HEK293 (cell line): ENCODE data around the gene PITPNC1.

Experiments
- CTCF ChIA-PET: fragments of 350-600 bp; formaldehyde crosslinking; extraction: SDS; loops from one replicate; lab custom pipeline; 2021; ENCODE audit warnings: antibody characterized with exemption; lab: Yijun Ruan, JAX
- POLR2A ChIA-PET: fragments of 300-600 bp; formaldehyde crosslinking; extraction: SDS; loops from one replicate; lab custom pipeline; 2020; ENCODE audit warnings: antibody characterized with exemption, inconsistent platforms; lab: Yijun Ruan, JAX
- H3K27ac ChIP-seq: fragments of 200-500 bp; sonication (Bioruptor generic); 2 replicates; pipeline ENCODE4 v1.5.1; 2014; ENCODE audit warnings: low read depth, low read length, control low read depth, inconsistent platforms; ENCODE audit errors: extremely low read depth
- H3K36me3 ChIP-seq, 2 experiments: fragments of 200-500 bp in 1 of 2; sonication (Bioruptor generic) in 1 of 2; 1 replicate in 1 of 2; 2 replicates in 1 of 2; pipeline ENCODE4 v1.5.1; 2014 to 2017; ENCODE audit warnings: inconsistent platforms in 2 of 2, low read length in 2 of 2; ENCODE audit not compliant: control insufficient read depth in 2 of 2, insufficient read depth in 1 of 2
- H3K4me1 ChIP-seq: fragments of 200-500 bp; sonication (Bioruptor generic); 2 replicates; pipeline ENCODE4 v1.5.1; 2014; ENCODE audit warnings: mild to moderate bottlenecking, low read length, inconsistent platforms; ENCODE audit not compliant: control insufficient read depth, insufficient read depth
- H3K4me3 ChIP-seq: 2 replicates; pipeline ENCODE4 v1.5.1; 2011; ENCODE audit warnings: low read depth, mild to moderate bottlenecking, control low read depth, low read length, moderate library complexity
- H3K9me3 ChIP-seq: fragments of 200-500 bp; sonication (Bioruptor generic); 2 replicates; pipeline ENCODE4 v1.5.1; 2014; ENCODE audit warnings: low read depth, low read length, inconsistent platforms; ENCODE audit not compliant: control insufficient read depth, insufficient read depth
- KLF17 ChIP-seq: fragments of 450-650 bp; formaldehyde crosslinking; IDR thresholded peaks from 2 replicates; pipeline ENCODE4 v1.5.1; 2016; ENCODE audit warnings: missing biosample characterization, missing genetic modification characterization
- KLF8 ChIP-seq: fragments of 450-650 bp; formaldehyde crosslinking; IDR thresholded peaks from 2 replicates; pipeline ENCODE4 v1.5.1; 2016; ENCODE audit warnings: missing biosample characterization, missing genetic modification characterization
- MZF1 ChIP-seq: fragments of 450-650 bp; formaldehyde crosslinking; IDR thresholded peaks from 2 replicates; pipeline ENCODE4 v1.5.1; 2017; ENCODE audit warnings: missing biosample characterization, missing genetic modification characterization, borderline replicate concordance
- PRDM10 ChIP-seq: fragments of 450-650 bp; formaldehyde crosslinking; IDR thresholded peaks from 2 replicates; pipeline ENCODE4 v1.5.1; 2016; ENCODE audit warnings: missing biosample characterization, missing genetic modification characterization
- ZFP3 ChIP-seq: fragments of 450-650 bp; formaldehyde crosslinking; IDR thresholded peaks from 2 replicates; pipeline ENCODE4 v1.5.1; 2016; ENCODE audit warnings: low read depth, missing biosample characterization, missing genetic modification characterization
- ZFP37 ChIP-seq: fragments of 450-650 bp; formaldehyde crosslinking; IDR thresholded peaks from 2 replicates; pipeline ENCODE4 v1.5.1; 2016; ENCODE audit warnings: missing biosample characterization, missing genetic modification characterization
- ZNF133 ChIP-seq: fragments of 450-650 bp; formaldehyde crosslinking; IDR thresholded peaks from 2 replicates; pipeline ENCODE4 v1.5.1; 2016; ENCODE audit warnings: missing biosample characterization, missing genetic modification characterization
- ZNF366 ChIP-seq: fragments of 450-650 bp; formaldehyde crosslinking; conservative IDR thresholded peaks from 2 replicates; pipeline ENCODE4 v1.5.1; 2016; ENCODE audit warnings: missing biosample characterization, missing genetic modification characterization
- ZNF391 ChIP-seq: fragments of 450-650 bp; formaldehyde crosslinking; IDR thresholded peaks from 2 replicates; pipeline ENCODE4 v1.5.1; 2016; ENCODE audit warnings: low read depth, missing biosample characterization, missing genetic modification characterization, borderline replicate concordance
- ZNF600 ChIP-seq: fragments of 450-650 bp; formaldehyde crosslinking; IDR thresholded peaks from 2 replicates; pipeline ENCODE4 v1.5.1; 2016; ENCODE audit warnings: missing biosample characterization, missing genetic modification characterization
- ZNF626 ChIP-seq: fragments of 450-650 bp; sonication (Bioruptor Pico); formaldehyde crosslinking; IDR thresholded peaks from 2 replicates; pipeline ENCODE4 v1.5.1; 2018; ENCODE audit warnings: missing biosample characterization, missing genetic modification characterization, inconsistent platforms
- ZNF76 ChIP-seq: fragments of 450-650 bp; formaldehyde crosslinking; IDR thresholded peaks from 2 replicates; pipeline ENCODE4; 2016; ENCODE audit warnings: low read depth, missing biosample characterization, missing genetic modification characterization, borderline replicate concordance
- ZNF830 ChIP-seq: fragments of 450-650 bp; IDR thresholded peaks from 2 replicates; pipeline ENCODE4 v1.5.0; 2018; ENCODE audit warnings: missing biosample characterization, missing genetic modification characterization, low read depth, mild to moderate bottlenecking, moderate library complexity
- TF ChIP-seq, protein P1 (sequence below): fragments of 450-650 bp; formaldehyde crosslinking; IDR thresholded peaks from 2 replicates; pipeline ENCODE4 v1.5.1; 2016; ENCODE audit warnings: missing biosample characterization, missing genetic modification characterization
- TF ChIP-seq, protein P2 (sequence below): fragments of 450-650 bp; formaldehyde crosslinking; IDR thresholded peaks from 2 replicates; pipeline ENCODE4 v1.5.1; 2016; ENCODE audit warnings: missing biosample characterization, missing genetic modification characterization, borderline replicate concordance
- TF ChIP-seq, protein P3 (sequence below): fragments of 450-650 bp; formaldehyde crosslinking; IDR thresholded peaks from 2 replicates; pipeline ENCODE4 v1.5.1; 2016; ENCODE audit warnings: missing biosample characterization, missing genetic modification characterization
- TF ChIP-seq, protein P4 (sequence below): fragments of 450-650 bp; formaldehyde crosslinking; IDR thresholded peaks from 2 replicates; pipeline ENCODE4 v1.5.1; 2017; ENCODE audit warnings: missing biosample characterization, missing genetic modification characterization
- TF ChIP-seq, protein P5 (sequence below): fragments of 450-650 bp; formaldehyde crosslinking; IDR thresholded peaks from 2 replicates; pipeline ENCODE4 v1.5.1; 2016; ENCODE audit warnings: missing biosample characterization, missing genetic modification characterization

The PITPNC1 gene

DNA sequence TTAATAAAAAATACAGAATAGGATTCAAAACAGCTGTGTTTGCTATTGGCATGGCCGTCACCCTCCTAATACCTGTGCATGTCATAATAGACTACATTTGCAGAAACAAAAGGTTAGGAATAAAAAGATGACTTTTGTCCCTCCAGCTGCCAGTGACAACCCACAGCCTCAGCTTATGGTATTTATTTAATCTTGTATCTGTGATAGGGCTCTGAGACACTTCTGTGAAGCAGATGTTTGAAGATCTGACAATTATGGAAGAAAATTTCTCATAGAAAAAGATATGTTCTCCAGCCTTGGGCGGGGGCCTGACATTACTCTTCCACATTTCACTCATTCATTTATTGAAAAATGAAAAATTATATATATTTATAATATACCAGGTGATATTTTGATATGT lies 62.2 kb downstream of the PITPNC1 start (continued):
- TF ChIP-seq, protein P1, sequence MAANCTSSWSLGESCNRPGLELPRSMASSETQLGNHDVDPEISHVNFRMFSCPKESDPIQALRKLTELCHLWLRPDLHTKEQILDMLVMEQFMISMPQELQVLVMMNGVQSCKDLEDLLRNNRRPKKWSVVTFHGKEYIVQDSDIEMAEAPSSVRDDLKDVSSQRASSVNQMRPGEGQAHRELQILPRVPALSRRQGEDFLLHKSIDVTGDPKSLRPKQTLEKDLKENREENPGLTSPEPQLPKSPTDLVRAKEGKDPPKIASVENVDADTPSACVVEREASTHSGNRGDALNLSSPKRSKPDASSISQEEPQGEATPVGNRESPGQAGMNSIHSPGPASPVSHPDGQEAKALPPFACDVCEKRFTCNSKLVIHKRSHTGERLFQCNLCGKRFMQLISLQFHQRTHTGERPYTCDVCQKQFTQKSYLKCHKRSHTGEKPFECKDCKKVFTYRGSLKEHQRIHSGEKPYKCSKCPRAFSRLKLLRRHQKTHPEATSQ (tag by site-specific recombination), result no peak
- TF ChIP-seq KLF8 (no peak), ZNF830 (tag by site-specific recombination) (no peak), ZNF366 (tag by site-specific recombination) (no peak)

GRCh38 chr17:67440277-67441051 lies 63.4 kb downstream of the PITPNC1 start:
- no peak overlapping the region for H3K27ac ChIP-seq
- H3K9me3 ChIP-seq, result no peaks in the 10 kb centered on the region
- no peaks in the 10 kb centered on the region for H3K36me3 ChIP-seq
- no peak overlapping the region for H3K4me3 ChIP-seq
- H3K4me1 ChIP-seq, result 0 out of 2 replicates have a peak, but pooled peaks cover 2% of the 10 kb centered on the region
- CTCF ChIA-PET, result interaction anchor here (0.8 to 1.4 kb wide), 5 partner anchors 9 to 162 kb away, joined by 3 to 7 read pairs (median 3); no protein-coding TSS in a partner anchor
- POLR2A ChIA-PET, result no interaction called here
- TF ChIP-seq, protein P2, sequence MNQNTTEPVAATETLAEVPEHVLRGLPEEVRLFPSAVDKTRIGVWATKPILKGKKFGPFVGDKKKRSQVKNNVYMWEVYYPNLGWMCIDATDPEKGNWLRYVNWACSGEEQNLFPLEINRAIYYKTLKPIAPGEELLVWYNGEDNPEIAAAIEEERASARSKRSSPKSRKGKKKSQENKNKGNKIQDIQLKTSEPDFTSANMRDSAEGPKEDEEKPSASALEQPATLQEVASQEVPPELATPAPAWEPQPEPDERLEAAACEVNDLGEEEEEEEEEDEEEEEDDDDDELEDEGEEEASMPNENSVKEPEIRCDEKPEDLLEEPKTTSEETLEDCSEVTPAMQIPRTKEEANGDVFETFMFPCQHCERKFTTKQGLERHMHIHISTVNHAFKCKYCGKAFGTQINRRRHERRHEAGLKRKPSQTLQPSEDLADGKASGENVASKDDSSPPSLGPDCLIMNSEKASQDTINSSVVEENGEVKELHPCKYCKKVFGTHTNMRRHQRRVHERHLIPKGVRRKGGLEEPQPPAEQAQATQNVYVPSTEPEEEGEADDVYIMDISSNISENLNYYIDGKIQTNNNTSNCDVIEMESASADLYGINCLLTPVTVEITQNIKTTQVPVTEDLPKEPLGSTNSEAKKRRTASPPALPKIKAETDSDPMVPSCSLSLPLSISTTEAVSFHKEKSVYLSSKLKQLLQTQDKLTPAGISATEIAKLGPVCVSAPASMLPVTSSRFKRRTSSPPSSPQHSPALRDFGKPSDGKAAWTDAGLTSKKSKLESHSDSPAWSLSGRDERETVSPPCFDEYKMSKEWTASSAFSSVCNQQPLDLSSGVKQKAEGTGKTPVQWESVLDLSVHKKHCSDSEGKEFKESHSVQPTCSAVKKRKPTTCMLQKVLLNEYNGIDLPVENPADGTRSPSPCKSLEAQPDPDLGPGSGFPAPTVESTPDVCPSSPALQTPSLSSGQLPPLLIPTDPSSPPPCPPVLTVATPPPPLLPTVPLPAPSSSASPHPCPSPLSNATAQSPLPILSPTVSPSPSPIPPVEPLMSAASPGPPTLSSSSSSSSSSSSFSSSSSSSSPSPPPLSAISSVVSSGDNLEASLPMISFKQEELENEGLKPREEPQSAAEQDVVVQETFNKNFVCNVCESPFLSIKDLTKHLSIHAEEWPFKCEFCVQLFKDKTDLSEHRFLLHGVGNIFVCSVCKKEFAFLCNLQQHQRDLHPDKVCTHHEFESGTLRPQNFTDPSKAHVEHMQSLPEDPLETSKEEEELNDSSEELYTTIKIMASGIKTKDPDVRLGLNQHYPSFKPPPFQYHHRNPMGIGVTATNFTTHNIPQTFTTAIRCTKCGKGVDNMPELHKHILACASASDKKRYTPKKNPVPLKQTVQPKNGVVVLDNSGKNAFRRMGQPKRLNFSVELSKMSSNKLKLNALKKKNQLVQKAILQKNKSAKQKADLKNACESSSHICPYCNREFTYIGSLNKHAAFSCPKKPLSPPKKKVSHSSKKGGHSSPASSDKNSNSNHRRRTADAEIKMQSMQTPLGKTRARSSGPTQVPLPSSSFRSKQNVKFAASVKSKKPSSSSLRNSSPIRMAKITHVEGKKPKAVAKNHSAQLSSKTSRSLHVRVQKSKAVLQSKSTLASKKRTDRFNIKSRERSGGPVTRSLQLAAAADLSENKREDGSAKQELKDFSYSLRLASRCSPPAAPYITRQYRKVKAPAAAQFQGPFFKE (tag by site-specific recombination), result no peak
- TF ChIP-seq, protein P3, sequence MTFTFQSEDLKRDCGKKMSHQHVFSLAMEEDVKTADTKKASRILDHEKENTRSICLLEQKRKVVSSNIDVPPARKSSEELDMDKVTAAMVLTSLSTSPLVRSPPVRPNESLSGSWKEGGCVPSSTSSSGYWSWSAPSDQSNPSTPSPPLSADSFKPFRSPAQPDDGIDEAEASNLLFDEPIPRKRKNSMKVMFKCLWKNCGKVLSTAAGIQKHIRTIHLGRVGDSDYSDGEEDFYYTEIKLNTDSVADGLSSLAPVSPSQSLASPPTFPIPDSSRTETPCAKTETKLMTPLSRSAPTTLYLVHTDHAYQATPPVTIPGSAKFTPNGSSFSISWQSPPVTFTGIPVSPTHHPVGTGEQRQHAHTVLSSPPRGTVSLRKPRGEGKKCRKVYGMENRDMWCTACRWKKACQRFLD (tag by site-specific recombination), result no peak
- TF ChIP-seq, protein P4, sequence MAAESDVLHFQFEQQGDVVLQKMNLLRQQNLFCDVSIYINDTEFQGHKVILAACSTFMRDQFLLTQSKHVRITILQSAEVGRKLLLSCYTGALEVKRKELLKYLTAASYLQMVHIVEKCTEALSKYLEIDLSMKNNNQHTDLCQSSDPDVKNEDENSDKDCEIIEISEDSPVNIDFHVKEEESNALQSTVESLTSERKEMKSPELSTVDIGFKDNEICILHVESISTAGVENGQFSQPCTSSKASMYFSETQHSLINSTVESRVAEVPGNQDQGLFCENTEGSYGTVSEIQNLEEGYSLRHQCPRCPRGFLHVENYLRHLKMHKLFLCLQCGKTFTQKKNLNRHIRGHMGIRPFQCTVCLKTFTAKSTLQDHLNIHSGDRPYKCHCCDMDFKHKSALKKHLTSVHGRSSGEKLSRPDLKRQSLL (tag by site-specific recombination), result no peak
- TF ChIP-seq, protein P5, sequence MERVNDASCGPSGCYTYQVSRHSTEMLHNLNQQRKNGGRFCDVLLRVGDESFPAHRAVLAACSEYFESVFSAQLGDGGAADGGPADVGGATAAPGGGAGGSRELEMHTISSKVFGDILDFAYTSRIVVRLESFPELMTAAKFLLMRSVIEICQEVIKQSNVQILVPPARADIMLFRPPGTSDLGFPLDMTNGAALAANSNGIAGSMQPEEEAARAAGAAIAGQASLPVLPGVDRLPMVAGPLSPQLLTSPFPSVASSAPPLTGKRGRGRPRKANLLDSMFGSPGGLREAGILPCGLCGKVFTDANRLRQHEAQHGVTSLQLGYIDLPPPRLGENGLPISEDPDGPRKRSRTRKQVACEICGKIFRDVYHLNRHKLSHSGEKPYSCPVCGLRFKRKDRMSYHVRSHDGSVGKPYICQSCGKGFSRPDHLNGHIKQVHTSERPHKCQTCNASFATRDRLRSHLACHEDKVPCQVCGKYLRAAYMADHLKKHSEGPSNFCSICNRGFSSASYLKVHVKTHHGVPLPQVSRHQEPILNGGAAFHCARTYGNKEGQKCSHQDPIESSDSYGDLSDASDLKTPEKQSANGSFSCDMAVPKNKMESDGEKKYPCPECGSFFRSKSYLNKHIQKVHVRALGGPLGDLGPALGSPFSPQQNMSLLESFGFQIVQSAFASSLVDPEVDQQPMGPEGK (tag by site-specific recombination), result no peak
- TF ChIP-seq ZNF626 (no peak), ZNF600 (tag by site-specific recombination) (no peak), ZNF391 (tag by site-specific recombination) (no peak), ZFP3 (tag by site-specific recombination) (no peak), ZNF76 (tag by site-specific recombination) (no peak), PRDM10 (no peak), ZNF133 (tag by site-specific recombination) (no peak), MZF1 (tag by site-specific recombination) (peak; percentile 42; the same call in 1 of the 2 replicates), KLF17 (no peak), ZFP37 (tag by site-specific recombination) (no peak)
